ENCODE results near the gene ZNF319.

DNA sequence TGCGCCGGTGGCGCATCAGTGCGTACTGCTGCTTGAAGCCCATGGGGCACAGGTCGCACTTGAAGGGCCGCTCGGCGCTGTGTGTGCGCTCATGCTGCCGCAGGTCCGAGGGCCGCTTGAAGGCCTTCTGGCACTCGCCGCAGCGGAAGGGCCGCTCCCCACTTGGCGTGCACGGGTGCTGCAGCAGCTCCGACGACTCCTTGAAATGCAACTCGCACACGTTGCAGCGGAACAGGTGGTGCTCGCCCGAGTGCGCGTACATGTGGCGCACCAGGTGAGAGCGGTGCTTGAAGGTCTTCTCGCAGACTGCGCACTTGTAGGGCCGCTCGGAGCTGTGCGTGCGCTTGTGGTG lies 3.3 kb downstream of the ZNF319 start:
- TF ChIP-seq EZH2 (IDR thresholded peaks at IDR 0.05; ENCODE audit: borderline replicate concordance, low read depth, low read length, severe bottlenecking), result no peak
- TF ChIP-seq, protein P1, sequence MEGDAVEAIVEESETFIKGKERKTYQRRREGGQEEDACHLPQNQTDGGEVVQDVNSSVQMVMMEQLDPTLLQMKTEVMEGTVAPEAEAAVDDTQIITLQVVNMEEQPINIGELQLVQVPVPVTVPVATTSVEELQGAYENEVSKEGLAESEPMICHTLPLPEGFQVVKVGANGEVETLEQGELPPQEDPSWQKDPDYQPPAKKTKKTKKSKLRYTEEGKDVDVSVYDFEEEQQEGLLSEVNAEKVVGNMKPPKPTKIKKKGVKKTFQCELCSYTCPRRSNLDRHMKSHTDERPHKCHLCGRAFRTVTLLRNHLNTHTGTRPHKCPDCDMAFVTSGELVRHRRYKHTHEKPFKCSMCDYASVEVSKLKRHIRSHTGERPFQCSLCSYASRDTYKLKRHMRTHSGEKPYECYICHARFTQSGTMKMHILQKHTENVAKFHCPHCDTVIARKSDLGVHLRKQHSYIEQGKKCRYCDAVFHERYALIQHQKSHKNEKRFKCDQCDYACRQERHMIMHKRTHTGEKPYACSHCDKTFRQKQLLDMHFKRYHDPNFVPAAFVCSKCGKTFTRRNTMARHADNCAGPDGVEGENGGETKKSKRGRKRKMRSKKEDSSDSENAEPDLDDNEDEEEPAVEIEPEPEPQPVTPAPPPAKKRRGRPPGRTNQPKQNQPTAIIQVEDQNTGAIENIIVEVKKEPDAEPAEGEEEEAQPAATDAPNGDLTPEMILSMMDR (IDR thresholded peaks at IDR 0.05; ENCODE audit: borderline replicate concordance, extremely low read depth, low read length, poor library complexity, severe bottlenecking), result no peak
